Hippocampal formation (tissue), 2 donors: Measurements from ENCODE around the gene CALB2.
"Not testable (repeated sequence)": the region's sequence is repeated elsewhere in the genome, so short reads cannot be mapped to it uniquely, and the experiment has no call there.

Source experiments
- DNase-seq, 2 donors: peaks; one replicate each; lab custom pipeline; 2025; lab: John Stamatoyannopoulos, UW

Gene CALB2

GRCh38 chr16:71352963-71353460 is 5.5 kb upstream of the CALB2 start:
- DNase-seq = no peak

- DNase-seq = no peak
Measured at GRCh38 chr16:71353736-71354135, 4.8 kb upstream of the CALB2 start.

- DNase-seq = no peak
Measured at GRCh38 chr16:71354156-71354555, 4.4 kb upstream of the CALB2 start.

GRCh38 chr16:71356051-71356740 is 2.3 kb upstream of the CALB2 start:
- no peak for DNase-seq

- not testable (repeated sequence) for DNase-seq
Measured at GRCh38 chr16:71356936-71357335, 1.6 kb upstream of the CALB2 start.

GRCh38 chr16:71357681-71358080 is 842 bp upstream of the CALB2 start:
- DNase-seq = no peak

- no peak for DNase-seq
Measured at GRCh38 chr16:71359431-71359830, 908 bp downstream of the CALB2 start.

GRCh38 chr16:71360378-71360777 is 1.9 kb downstream of the CALB2 start:
- DNase-seq = no peak

GRCh38 chr16:71364133-71364681 is 5.7 kb downstream of the CALB2 start:
- no peak for DNase-seq

- DNase-seq = no peak
Measured at GRCh38 chr16:71365021-71365420, 6.5 kb downstream of the CALB2 start.

- DNase-seq = no peak
Measured at GRCh38 chr16:71367241-71367976, 8.9 kb downstream of the CALB2 start.

GRCh38 chr16:71368958-71369357 is 10.4 kb downstream of the CALB2 start:
- DNase-seq = no peak

- no peak for DNase-seq
Measured at GRCh38 chr16:71369494-71369893, 11.0 kb downstream of the CALB2 start.

GRCh38 chr16:71371237-71371636 is 12.7 kb downstream of the CALB2 start:
- no peak for DNase-seq

- no peak for DNase-seq
Measured at GRCh38 chr16:71373073-71373472, 14.6 kb downstream of the CALB2 start.

- no peak for DNase-seq
Measured at GRCh38 chr16:71376465-71377157, 18.1 kb downstream of the CALB2 start.

GRCh38 chr16:71379711-71380110 is 21.2 kb downstream of the CALB2 start:
- no peak for DNase-seq

GRCh38 chr16:71380831-71381230 is 22.3 kb downstream of the CALB2 start:
- no peak for DNase-seq

- DNase-seq = no peak
Measured at GRCh38 chr16:71383054-71383773, 24.7 kb downstream of the CALB2 start.

GRCh38 chr16:71384073-71384724 is 25.7 kb downstream of the CALB2 start:
- DNase-seq = no peak
